Large intestine (tissue), 3 donors: ENCODE data around the gene AGAP1. TPM values are rescaled to one million over a fixed set of nuclear protein-coding genes. Genes with fewer than 3 reads are reported as not detected.
A peak's percentile ranks its signal among the peaks of the same experiment; 100 is the strongest.

Experiments used
- DNase-seq, 2 donors: peaks; one replicate each; pipeline versions ENCODE4 v3.0.0 to v3.0.0-alpha.2; 2013
- H3K27ac ChIP-seq: one replicate; pipeline ENCODE4 v1.5.1; 2013; ENCODE audit warnings: low read length
- H3K27me3 ChIP-seq: 2 replicates; pipeline ENCODE4 v1.6.1; 2013; ENCODE audit warnings: low read length; ENCODE audit not compliant: control insufficient read depth, insufficient read depth
- H3K36me3 ChIP-seq: 2 replicates; pipeline ENCODE4 v1.6.1; 2013; ENCODE audit warnings: low read length; ENCODE audit not compliant: control insufficient read depth, insufficient read depth
- H3K4me1 ChIP-seq: one replicate; pipeline ENCODE4 v1.6.1; 2013; ENCODE audit warnings: low read length; ENCODE audit not compliant: control insufficient read depth, insufficient read depth
- H3K4me3 ChIP-seq: one replicate; pipeline ENCODE4 v1.5.1; 2013; ENCODE audit warnings: low read length
- H3K9me3 ChIP-seq: one replicate; pipeline ENCODE4 v1.6.1; 2013; ENCODE audit warnings: mild to moderate bottlenecking, low read depth, low read length, moderate library complexity; ENCODE audit not compliant: control insufficient read depth
- WGBS: methylation state at CpG from one replicate; pipeline ENCODE4 v1.1.5; 2013; ENCODE audit warnings: low lambda C conversion rate; ENCODE audit not compliant: insufficient coverage; 5-methylcytosine and 5-hydroxymethylcytosine counted together
- polyA plus RNA-seq: library from polyadenylated mRNA; unstranded; fragments of 120-200 nt; gene quantifications from one replicate; pipeline ENCODE4 v1.2.1, GENCODE V29; 2013

The AGAP1 gene
- polyA plus RNA-seq, 1 donor: 18.0 TPM

GRCh38 chr2:235546436-235546835 is 52.6 kb downstream of the AGAP1 start:
- H3K27me3 ChIP-seq: no peaks in the 10 kb centered on the region
- H3K27ac ChIP-seq: no peak overlapping the region
- no CpG with 5 or more reads among the region's 9 CpGs for WGBS
- H3K4me1 ChIP-seq: peaks cover 10% of the 10 kb centered on the region
- DNase-seq: no peak
- no peaks in the 10 kb centered on the region for H3K9me3 ChIP-seq
- H3K4me3 ChIP-seq: no peak overlapping the region
- H3K36me3 ChIP-seq: peaks cover 2% of the 10 kb centered on the region

- WGBS: no CpG with 5 or more reads among the region's 19 CpGs
- DNase-seq: no peak
- Histone ChIP-seq H3K4me1 (peaks cover 11% of the 10 kb centered on the region), H3K9me3 (no peaks in the 10 kb centered on the region), H3K27me3 (no peaks in the 10 kb centered on the region), H3K4me3 (no peak overlapping the region), H3K27ac (no peak overlapping the region), H3K36me3 (peaks cover 2% of the 10 kb centered on the region)
Observed at GRCh38 chr2:235549735-235550377, 56.0 kb downstream of the AGAP1 start.

DNA sequence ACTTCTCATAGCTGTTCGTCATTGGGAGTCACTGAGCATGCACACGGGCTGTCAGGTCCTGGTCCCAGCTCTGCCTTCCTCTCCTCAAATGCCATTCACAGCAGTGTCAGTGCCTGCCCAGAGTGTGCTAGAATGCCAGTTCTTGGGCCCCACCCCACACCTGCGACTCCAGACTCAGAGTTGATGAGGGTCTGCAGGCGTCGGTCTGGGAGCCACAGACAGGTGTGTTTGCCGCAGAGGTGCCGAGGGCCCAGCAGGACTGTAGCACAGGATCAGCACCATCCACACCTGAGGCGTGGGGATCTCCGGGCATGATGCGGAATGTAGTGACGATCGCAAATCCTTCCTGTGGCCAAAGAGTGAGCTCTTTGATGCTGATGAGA is 56.5 kb downstream of the AGAP1 start:
- DNase-seq: no peak
- Histone ChIP-seq H3K9me3 (no peaks in the 10 kb centered on the region), H3K27ac (no peak overlapping the region), H3K36me3 (peaks cover 2% of the 10 kb centered on the region), H3K4me3 (no peak overlapping the region), H3K27me3 (no peaks in the 10 kb centered on the region), H3K4me1 (peaks cover 11% of the 10 kb centered on the region)
- no CpG with 5 or more reads among the region's 12 CpGs for WGBS

DNA sequence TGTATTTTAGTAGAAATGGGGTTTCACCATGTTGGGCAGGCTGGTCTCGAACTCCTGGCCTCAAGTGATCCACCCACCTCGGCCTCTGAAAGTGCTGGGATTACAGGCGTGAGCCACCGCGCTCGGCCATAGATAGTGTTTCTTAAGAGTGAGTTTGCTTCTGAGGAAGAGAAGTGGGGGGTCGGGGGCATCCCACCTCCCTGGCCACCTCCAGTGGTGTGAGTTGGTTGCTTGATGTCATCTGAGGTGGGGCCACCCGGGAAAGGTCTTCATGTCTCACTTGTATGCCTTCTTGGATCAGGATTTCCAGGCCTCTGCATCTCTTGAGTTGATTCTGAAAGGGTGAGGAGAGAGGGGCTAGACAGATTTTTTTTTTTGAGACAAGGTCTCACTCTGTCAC is 57.1 kb downstream of the AGAP1 start:
- Histone ChIP-seq H3K36me3 (peaks cover 2% of the 10 kb centered on the region), H3K27me3 (no peaks in the 10 kb centered on the region), H3K9me3 (no peaks in the 10 kb centered on the region), H3K4me3 (no peak overlapping the region), H3K4me1 (peaks cover 11% of the 10 kb centered on the region), H3K27ac (no peak overlapping the region)
- DNase-seq: no peak
- no CpG with 5 or more reads among the region's 8 CpGs for WGBS

GRCh38 chr2:235551965-235552364 is 58.1 kb downstream of the AGAP1 start:
- Histone ChIP-seq H3K27ac (no peak overlapping the region), H3K27me3 (no peaks in the 10 kb centered on the region), H3K4me1 (peaks cover 11% of the 10 kb centered on the region), H3K36me3 (peaks cover 2% of the 10 kb centered on the region), H3K9me3 (no peaks in the 10 kb centered on the region), H3K4me3 (no peak overlapping the region)
- peak; percentile 56 to 74 for DNase-seq
- WGBS: 12% methylated on average over 3 of the region's 8 CpGs

DNA sequence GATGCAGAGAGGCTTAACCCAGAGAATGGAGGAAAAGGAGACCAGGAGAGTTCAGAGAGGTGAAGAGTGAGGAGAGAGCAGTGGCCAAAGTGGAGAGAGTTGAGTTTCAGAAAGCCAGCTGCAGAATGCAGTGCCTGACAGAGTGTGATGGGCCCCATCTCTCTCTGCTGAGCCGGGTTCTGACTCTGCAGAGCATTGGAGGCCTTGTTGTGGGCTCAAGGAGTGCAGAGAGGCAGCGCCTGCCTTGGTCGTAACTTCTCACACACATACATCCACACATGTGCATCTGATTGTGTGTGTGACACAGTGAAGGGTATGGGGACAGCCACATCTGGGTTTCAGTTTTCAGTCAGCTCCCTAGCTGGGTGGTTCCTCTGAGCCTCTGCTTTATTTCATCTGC is 58.8 kb downstream of the AGAP1 start:
- Histone ChIP-seq H3K4me1 (peaks cover 11% of the 10 kb centered on the region), H3K9me3 (no peaks in the 10 kb centered on the region), H3K27me3 (no peaks in the 10 kb centered on the region), H3K36me3 (peaks cover 2% of the 10 kb centered on the region), H3K27ac (no peak overlapping the region), H3K4me3 (no peak overlapping the region)
- no peak for DNase-seq
- no CpG with 5 or more reads among the region's 3 CpGs for WGBS

- peaks cover 2% of the 10 kb centered on the region for H3K36me3 ChIP-seq
- H3K9me3 ChIP-seq: no peaks in the 10 kb centered on the region
- no CpG with 5 or more reads among the region's 6 CpGs for WGBS
- H3K27me3 ChIP-seq: no peaks in the 10 kb centered on the region
- DNase-seq: no peak
- H3K4me3 ChIP-seq: no peak overlapping the region
- H3K4me1 ChIP-seq: peaks cover 11% of the 10 kb centered on the region
- no peak overlapping the region for H3K27ac ChIP-seq
Observed at GRCh38 chr2:235553291-235553690, 59.4 kb downstream of the AGAP1 start.

GRCh38 chr2:235553696-235554100 is 59.9 kb downstream of the AGAP1 start:
- H3K27ac ChIP-seq: no peak overlapping the region
- WGBS: 100% methylated on average over 1 of the region's 13 CpGs

GRCh38 chr2:235554385-235554784 is 60.5 kb downstream of the AGAP1 start:
- WGBS: 94% methylated on average over 2 of the region's 6 CpGs
- H3K9me3 ChIP-seq: no peaks in the 10 kb centered on the region
- peaks cover 11% of the 10 kb centered on the region for H3K4me1 ChIP-seq
- no peak overlapping the region for H3K27ac ChIP-seq
- H3K4me3 ChIP-seq: no peak overlapping the region
- no peak for DNase-seq
- no peaks in the 10 kb centered on the region for H3K27me3 ChIP-seq
- peaks cover 2% of the 10 kb centered on the region for H3K36me3 ChIP-seq

More at GRCh38 chr2:235553696-235554100, 59.9 kb downstream of the AGAP1 start:
- H3K27me3 ChIP-seq: no peaks in the 10 kb centered on the region
- no peak overlapping the region for H3K4me3 ChIP-seq
- peaks cover 2% of the 10 kb centered on the region for H3K36me3 ChIP-seq
- no peaks in the 10 kb centered on the region for H3K9me3 ChIP-seq
- no peak for DNase-seq
- H3K4me1 ChIP-seq: peaks cover 11% of the 10 kb centered on the region

DNA sequence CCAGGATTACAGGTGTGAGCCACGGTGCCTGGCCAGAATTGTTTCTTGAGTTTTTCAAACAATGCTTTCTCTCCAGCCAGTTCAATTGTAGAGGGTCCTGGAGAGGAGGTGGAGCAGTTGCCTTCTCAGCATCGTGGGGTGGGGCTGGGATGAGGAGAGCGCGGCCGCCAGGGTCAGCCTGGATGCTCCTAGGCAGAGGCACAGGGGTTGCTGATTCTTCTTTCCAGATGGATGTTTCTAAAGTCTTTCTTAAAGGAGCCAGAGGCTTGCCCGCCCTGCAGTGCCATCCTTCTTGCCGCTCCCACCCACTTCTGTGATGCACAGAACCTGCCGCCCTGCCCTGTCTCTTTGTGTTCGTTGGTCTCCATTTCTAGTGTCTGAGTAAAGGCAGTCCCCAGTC is 61.1 kb downstream of the AGAP1 start:
- Histone ChIP-seq H3K4me3 (no peak overlapping the region), H3K9me3 (no peaks in the 10 kb centered on the region), H3K36me3 (peaks cover 2% of the 10 kb centered on the region), H3K27me3 (no peaks in the 10 kb centered on the region), H3K27ac (no peak overlapping the region), H3K4me1 (peaks cover 11% of the 10 kb centered on the region)
- 100% methylated on average over 1 of the region's 9 CpGs for WGBS
- DNase-seq: no peak

GRCh38 chr2:235555371-235555770 is 61.5 kb downstream of the AGAP1 start:
- Histone ChIP-seq H3K4me3 (no peak overlapping the region), H3K27me3 (no peaks in the 10 kb centered on the region), H3K9me3 (no peaks in the 10 kb centered on the region), H3K27ac (no peak overlapping the region), H3K36me3 (peaks cover under 1% of the 10 kb centered on the region), H3K4me1 (peaks cover 11% of the 10 kb centered on the region)
- no peak for DNase-seq
- no CpG with 5 or more reads among the region's 6 CpGs for WGBS
